Measurements from ENCODE around the gene HPCAL1.

HPCAL1 gene

GRCh38 chr2:10350761-10351160, 48.1 kb downstream of the HPCAL1 start:
- H3K4me3 ChIP-seq (ENCODE audit: low read depth, low read length): no peak overlapping the region
- in situ Hi-C loops (cut with HindIII; ENCODE audit: low sequenced_read_pairs): loop anchor here (5.0 kb wide), 1 partner anchor 103 kb away; no protein-coding TSS in a partner anchor
- TF ChIP-seq CTCF (IDR thresholded peaks at IDR 0.05; ENCODE audit: low read depth, low read length, missing control alignments): no peak
- no peak for DNase-seq (ENCODE audit: low read depth)

DNA sequence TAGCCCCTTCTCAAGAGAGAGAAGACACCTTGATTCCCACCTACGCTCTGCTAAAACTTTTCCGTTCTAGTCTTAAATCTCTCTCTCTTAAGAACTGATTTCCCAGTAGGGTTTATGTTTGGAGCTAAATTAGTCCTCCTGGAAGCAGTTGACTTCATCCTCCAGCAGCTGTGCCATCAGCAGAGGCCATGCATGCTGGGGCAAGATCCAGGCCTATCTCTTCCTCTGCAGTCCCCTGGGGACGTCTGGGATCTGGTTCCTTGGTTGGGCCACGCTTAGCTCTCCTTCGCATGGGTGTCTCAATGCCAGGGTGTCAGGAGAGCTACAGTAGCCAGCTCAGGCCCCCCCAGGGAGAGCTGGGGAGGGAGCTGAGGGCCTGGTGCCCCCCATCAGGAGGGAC, 49.7 kb downstream of the HPCAL1 start:
- no peak for TF ChIP-seq CTCF (IDR thresholded peaks at IDR 0.05; ENCODE audit: low read depth, low read length, missing control alignments)

GRCh38 chr2:10352972-10353371, 50.3 kb downstream of the HPCAL1 start:
- no peak overlapping the region for H3K4me3 ChIP-seq (ENCODE audit: low read depth, low read length)
- TF ChIP-seq CTCF (IDR thresholded peaks at IDR 0.05; ENCODE audit: low read depth, low read length, missing control alignments): no peak
- DNase-seq (ENCODE audit: low read depth): no peak
- in situ Hi-C loops (cut with HindIII; ENCODE audit: low sequenced_read_pairs): loop anchor here (5.0 kb wide), 1 partner anchor 106 kb away; no protein-coding TSS in a partner anchor

More for the DNA sequence above, 49.7 kb downstream of the HPCAL1 start:
- in situ Hi-C loops (cut with HindIII; ENCODE audit: low sequenced_read_pairs): loop anchor here (5.0 kb wide), 1 partner anchor 105 kb away; no protein-coding TSS in a partner anchor
- DNase-seq (ENCODE audit: low read depth): no peak
- no peak overlapping the region for H3K4me3 ChIP-seq (ENCODE audit: low read depth, low read length)

DNA sequence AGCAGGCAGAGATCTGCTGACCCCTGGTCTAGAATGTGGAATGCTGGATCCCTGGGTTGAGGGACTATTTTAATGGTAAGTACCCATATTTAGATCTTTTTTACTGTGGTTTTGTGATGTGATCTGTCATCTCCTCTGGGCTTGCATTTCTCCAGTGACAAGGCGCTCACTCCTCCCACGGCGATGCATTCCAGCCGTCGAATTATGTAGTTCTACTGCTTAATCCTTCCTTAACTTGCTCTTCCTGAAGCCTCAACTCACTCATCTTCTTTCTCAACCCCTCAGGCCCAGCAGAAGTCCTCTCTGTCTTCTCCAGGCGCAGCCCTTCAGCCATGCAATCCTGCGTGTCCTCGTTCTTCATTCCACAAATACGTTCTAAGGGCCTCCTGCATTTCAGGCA, 51.2 kb downstream of the HPCAL1 start:
- no peak for TF ChIP-seq CTCF (IDR thresholded peaks at IDR 0.05; ENCODE audit: low read depth, low read length, missing control alignments)
- no peak overlapping the region for H3K4me3 ChIP-seq (ENCODE audit: low read depth, low read length)
- in situ Hi-C loops (cut with HindIII; ENCODE audit: low sequenced_read_pairs): loop anchor here (5.0 kb wide), 1 partner anchor 107 kb away; no protein-coding TSS in a partner anchor
- DNase-seq (ENCODE audit: low read depth): no peak

- in situ Hi-C loops (cut with HindIII; ENCODE audit: low sequenced_read_pairs): loop anchor here (5.0 kb wide), 1 partner anchor 107 kb away; no protein-coding TSS in a partner anchor
- H3K4me3 ChIP-seq (ENCODE audit: low read depth, low read length): no peak overlapping the region
- TF ChIP-seq CTCF (IDR thresholded peaks at IDR 0.05; ENCODE audit: low read depth, low read length, missing control alignments): no peak
- no peak for DNase-seq (ENCODE audit: low read depth)
These were observed 51.7 kb downstream of the HPCAL1 start for GRCh38 chr2:10354399-10354798.

- in situ Hi-C loops (cut with HindIII; ENCODE audit: low sequenced_read_pairs): no loop called here
- no peak overlapping the region for H3K4me3 ChIP-seq (ENCODE audit: low read depth, low read length)
- no peak for DNase-seq (ENCODE audit: low read depth)
- no peak for TF ChIP-seq CTCF (IDR thresholded peaks at IDR 0.05; ENCODE audit: low read depth, low read length, missing control alignments)
These were observed 53.1 kb downstream of the HPCAL1 start for GRCh38 chr2:10355471-10356438.

Data from astrocyte of the cerebellum (primary cell).